Chondrocyte (in vitro differentiated cells): ENCODE results near the gene SLC44A3. TPM values are rescaled to one million over a fixed set of nuclear protein-coding genes. Genes with fewer than 3 reads are reported as not detected.

Experiments
- DNase-seq: peaks from one replicate; pipeline ENCODE4 v3.0.0; 2021; ENCODE audit warnings: mixed read lengths, low spot score
- H3K27ac Mint-ChIP-seq: one replicate; pipeline ENCODE4 v1.8.0; 2021; ENCODE audit warnings: mild to moderate bottlenecking, moderate library complexity, mixed read lengths; ENCODE audit not compliant: unreplicated experiment
- H3K27me3 Mint-ChIP-seq: 2 replicates; pipeline ENCODE4 v1.8.0; 2021; ENCODE audit warnings: low read depth, mixed read lengths
- H3K36me3 Mint-ChIP-seq: 2 replicates; pipeline ENCODE4 v1.8.0; 2021; ENCODE audit warnings: low read depth, mixed read lengths
- H3K4me1 Mint-ChIP-seq: 2 replicates; pipeline ENCODE4 v1.8.0; 2021; ENCODE audit warnings: low read depth, mild to moderate bottlenecking, mixed read lengths
- H3K4me3 Mint-ChIP-seq: one replicate; pipeline ENCODE4 v1.8.0; 2021; ENCODE audit warnings: mild to moderate bottlenecking, moderate library complexity, mixed read lengths; ENCODE audit not compliant: unreplicated experiment
- H3K9me3 Mint-ChIP-seq: 2 replicates; pipeline ENCODE4 v1.8.0; 2021; ENCODE audit warnings: low read depth, mixed read lengths
- CTCF ChIP-seq: fragments of 200-600 bp; sonication (generic); IDR thresholded peaks from 2 replicates; pipeline ENCODE4 v1.5.0; 2021; ENCODE audit warnings: antibody characterized with exemption, mild to moderate bottlenecking, moderate library complexity
- total RNA-seq: library from RNA; stranded (reverse); gene quantifications from 3 replicates; pipeline ENCODE4 v1.2.1, GENCODE V29; 2021

Gene SLC44A3
- total RNA-seq, 1 donor from 2014 or later: 2.5 TPM

- Mint-ChIP-seq H3K9me3 (no peaks in the 10 kb centered on the region), H3K4me3 (no peak overlapping the region), H3K27me3 (no peaks in the 10 kb centered on the region), H3K36me3 (no peaks in the 10 kb centered on the region), H3K4me1 (peaks cover 59% of the 10 kb centered on the region), H3K27ac (peak overlapping the region; percentile 93)
- TF ChIP-seq CTCF: no peak
- no peak for DNase-seq
Observed at GRCh38 chr1:94865360-94865759, 45.2 kb downstream of the SLC44A3 start.

DNA sequence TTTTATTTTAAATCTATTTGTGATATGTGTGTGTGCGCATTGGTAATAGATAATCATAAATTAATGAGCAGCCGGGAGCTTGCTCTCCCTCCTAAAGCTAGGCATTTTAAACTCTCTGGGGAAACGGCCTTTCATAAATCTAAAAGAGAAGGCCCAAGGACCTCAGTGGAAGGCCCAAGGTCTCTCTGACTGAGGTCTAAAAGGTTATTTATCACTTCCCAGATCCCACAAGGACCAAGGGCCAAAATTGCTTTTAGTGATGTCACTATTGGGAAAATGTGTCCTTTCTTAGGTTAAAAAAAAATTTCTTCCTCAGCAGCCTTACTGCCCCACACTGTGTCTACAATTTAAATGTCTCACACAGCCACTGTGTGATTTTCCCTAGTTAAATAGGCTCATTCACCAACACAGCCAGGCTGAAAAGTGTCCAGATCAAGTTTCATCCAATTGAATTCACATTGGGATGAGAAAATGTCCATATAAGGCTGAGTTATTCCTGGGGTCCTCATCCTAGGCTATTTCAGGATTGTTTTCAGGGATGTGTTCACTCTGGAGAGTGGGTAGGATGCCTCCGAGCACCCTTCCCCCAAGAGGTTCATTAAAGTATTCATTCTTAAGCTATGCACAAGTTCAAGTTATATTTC lies 46.1 kb downstream of the SLC44A3 start:
- Mint-ChIP-seq H3K4me1 (peaks cover 61% of the 10 kb centered on the region), H3K36me3 (no peaks in the 10 kb centered on the region), H3K4me3 (no peak overlapping the region), H3K9me3 (no peaks in the 10 kb centered on the region), H3K27me3 (no peaks in the 10 kb centered on the region), H3K27ac (peak overlapping the region; percentile 93)
- DNase-seq: no peak
- no peak for TF ChIP-seq CTCF

- H3K9me3 Mint-ChIP-seq: no peaks in the 10 kb centered on the region
- H3K27me3 Mint-ChIP-seq: no peaks in the 10 kb centered on the region
- no peak for DNase-seq
- no peaks in the 10 kb centered on the region for H3K36me3 Mint-ChIP-seq
- H3K27ac Mint-ChIP-seq: no peak overlapping the region
- H3K4me1 Mint-ChIP-seq: peaks cover 45% of the 10 kb centered on the region
- TF ChIP-seq CTCF: no peak
- H3K4me3 Mint-ChIP-seq: no peak overlapping the region
Observed at GRCh38 chr1:94871031-94871430, 50.9 kb downstream of the SLC44A3 start.

DNA sequence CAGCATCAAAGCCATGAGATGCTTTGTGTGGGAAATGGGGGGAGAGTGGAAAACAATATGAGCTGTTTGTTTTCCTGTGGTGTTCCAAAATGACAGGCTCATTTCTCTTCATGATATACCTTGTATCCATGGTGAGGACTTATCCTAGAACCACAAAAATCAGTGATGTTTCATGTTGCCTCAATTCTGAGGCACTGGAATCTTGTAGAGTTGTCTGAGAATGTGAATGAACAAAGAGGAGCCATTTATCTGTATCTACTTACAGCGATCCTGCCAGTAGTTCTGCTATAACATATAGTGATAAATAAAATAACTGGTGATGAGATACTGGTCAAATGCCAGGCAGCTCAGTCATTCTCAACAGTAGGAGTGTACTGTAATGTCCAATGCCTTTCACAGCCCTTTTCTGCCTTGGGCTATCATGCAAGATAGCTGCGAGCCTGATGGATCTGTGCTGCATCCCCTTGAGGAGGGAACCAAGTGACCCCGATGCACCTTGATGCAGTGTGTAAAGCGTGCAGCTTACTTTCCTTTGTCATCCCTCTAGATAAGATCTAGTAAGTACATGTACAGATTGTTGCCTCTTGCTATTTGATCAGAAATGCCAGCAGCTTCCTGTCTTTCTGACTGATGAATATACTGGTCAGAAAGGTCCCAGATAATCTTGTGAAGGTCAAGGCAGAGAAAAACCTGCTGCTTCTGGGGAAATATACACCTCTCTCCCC lies 52.8 kb downstream of the SLC44A3 start:
- TF ChIP-seq CTCF: no peak
- no peaks in the 10 kb centered on the region for H3K36me3 Mint-ChIP-seq
- H3K27me3 Mint-ChIP-seq: no peaks in the 10 kb centered on the region
- no peak for DNase-seq
- peaks cover 35% of the 10 kb centered on the region for H3K4me1 Mint-ChIP-seq
- no peaks in the 10 kb centered on the region for H3K9me3 Mint-ChIP-seq
- no peak overlapping the region for H3K4me3 Mint-ChIP-seq
- no peak overlapping the region for H3K27ac Mint-ChIP-seq

GRCh38 chr1:94873520-94874351 lies 53.6 kb downstream of the SLC44A3 start:
- Mint-ChIP-seq H3K27ac (peak overlapping the region; percentile 56), H3K9me3 (no peaks in the 10 kb centered on the region), H3K36me3 (no peaks in the 10 kb centered on the region), H3K4me1 (peaks cover 35% of the 10 kb centered on the region), H3K4me3 (no peak overlapping the region), H3K27me3 (no peaks in the 10 kb centered on the region)
- no peak for TF ChIP-seq CTCF
- no peak for DNase-seq
